ENCODE measurements around the gene LDB2.

- no peak for TF ChIP-seq CTCF (IDR thresholded peaks at IDR 0.05 in 4 of 5, conservative IDR thresholded peaks at IDR 0.05 in 1 of 5)
- TF ChIP-seq POLR2A (IDR thresholded peaks at IDR 0.05) = no peak
Measured at GRCh38 chr4:16691450-16691849, 207.0 kb downstream of the LDB2 start.
